ENCODE results near the gene SSRP1. TPM values are rescaled to one million over a fixed set of nuclear protein-coding genes. Genes with fewer than 3 reads are reported as not detected.

SSRP1 gene
- total RNA-seq, 1 experiment from 2014 or later = 158 TPM

- H3K36me3 ChIP-seq (replicated peaks; ENCODE audit: control insufficient read depth, insufficient read depth, low read length) = no peaks in the 10 kb centered on the region; the same call in 1 of the 2 replicates
- DNase-seq = no peak
- H3K4me3 ChIP-seq (ENCODE audit: insufficient read depth, low read depth, low read length) = no peak overlapping the region
- no peaks in the 10 kb centered on the region; the same call in 1 of the 2 replicates for H3K27me3 ChIP-seq (ENCODE audit: control insufficient read depth, insufficient read depth, low read length)
These were observed 59.3 kb downstream of the SSRP1 start for GRCh38 chr11:57276169-57276970.

Other genes starting within 250 kb of the SSRP1 start
- 0.04 and 0.10 TPM in 2 replicates for gene LRRC55, start 153.9 kb downstream of the SSRP1 start, total RNA-seq (2014; rRNA removed; shearing (Covaris generic))
- 1.4 and 3.4 TPM in 2 replicates for gene APLNR, start 98.6 kb downstream of the SSRP1 start, total RNA-seq (2014; rRNA removed; shearing (Covaris generic))
- gene TNKS1BP1, start 10.9 kb downstream of the SSRP1 start, total RNA-seq (2014; rRNA removed; shearing (Covaris generic)) = 38.3 and 48.5 TPM in 2 replicates
- not detected in 2 replicates for gene P2RX3, start 2.5 kb upstream of the SSRP1 start, total RNA-seq (2014; rRNA removed; shearing (Covaris generic))
- gene PRG3, start 45.3 kb upstream of the SSRP1 start, total RNA-seq (2014; rRNA removed; shearing (Covaris generic)) = not detected in 2 replicates
- gene PRG2, start 54.8 kb upstream of the SSRP1 start, total RNA-seq (2014; rRNA removed; shearing (Covaris generic)) = not detected in 2 replicates
- 9.7 and 16.4 TPM in 2 replicates for gene SLC43A3, start 91.2 kb upstream of the SSRP1 start, total RNA-seq (2014; rRNA removed; shearing (Covaris generic))
- 3.1 and 3.4 TPM in 2 replicates for gene RTN4RL2, start 124.6 kb upstream of the SSRP1 start, total RNA-seq (2014; rRNA removed; shearing (Covaris generic))
- gene SLC43A1, start 179.8 kb upstream of the SSRP1 start, total RNA-seq (2014; rRNA removed; shearing (Covaris generic)) = 30.7 and 33.1 TPM in 2 replicates
- 58.6 and 73.3 TPM in 2 replicates for gene TIMM10, start 194.9 kb upstream of the SSRP1 start, total RNA-seq (2014; rRNA removed; shearing (Covaris generic))
- not detected in 2 replicates for gene SMTNL1, start 201.7 kb upstream of the SSRP1 start, total RNA-seq (2014; rRNA removed; shearing (Covaris generic))
- gene UBE2L6, start 231.8 kb upstream of the SSRP1 start, total RNA-seq (2014; rRNA removed; shearing (Covaris generic)) = 9.5 and 17.6 TPM in 2 replicates

Data from H7 (cell line).